ENCODE results near the gene C1orf232.

GRCh38 chr1:26187882-26188281 lies 19.1 kb upstream of the C1orf232 start:
- TF ChIP-seq CTCF (conservative IDR thresholded peaks at IDR 0.05; ENCODE audit: low read depth, low read length) (no peak), EZH2 (IDR thresholded peaks at IDR 0.05; ENCODE audit: low read length, unreplicated experiment) (no peak), EZH2phosphoT487 (IDR thresholded peaks at IDR 0.05; ENCODE audit: borderline replicate concordance, low read length) (no peak)

All from PC-3 (cell line).